GM18909 (cell line): ENCODE measurements around the gene TTC39B.

Source experiments
- ATAC-seq: cut with Tn5 transposase; IDR thresholded peaks from one replicate; pipeline ENCODE4 v1.9.1; 2021; ENCODE audit warnings: mild to moderate bottlenecking; ENCODE audit not compliant: unreplicated experiment, poor library complexity

TTC39B gene

GRCh38 chr9:15189481-15189880 is 117.5 kb downstream of the TTC39B start:
- no peak for ATAC-seq

GRCh38 chr9:15187589-15187988 is 119.4 kb downstream of the TTC39B start:
- ATAC-seq, result no peak

- no peak for ATAC-seq
Measured at GRCh38 chr9:15182730-15183129, 124.3 kb downstream of the TTC39B start.

- no peak for ATAC-seq
Measured at GRCh38 chr9:15182101-15182551, 124.9 kb downstream of the TTC39B start.

GRCh38 chr9:15180124-15180523 is 126.9 kb downstream of the TTC39B start:
- ATAC-seq, result no peak

- no peak for ATAC-seq
Measured at GRCh38 chr9:15178631-15179030, 128.4 kb downstream of the TTC39B start.

- no peak for ATAC-seq
Measured at GRCh38 chr9:15176836-15177235, 130.2 kb downstream of the TTC39B start.

- ATAC-seq, result no peak
Measured at GRCh38 chr9:15163931-15164330, 143.1 kb downstream of the TTC39B start.

GRCh38 chr9:15161753-15162152 is 145.3 kb downstream of the TTC39B start:
- no peak for ATAC-seq

- ATAC-seq, result no peak
Measured at GRCh38 chr9:15160673-15161072, 146.3 kb downstream of the TTC39B start.

GRCh38 chr9:15158064-15158463 is 149.0 kb downstream of the TTC39B start:
- no peak for ATAC-seq

- no peak for ATAC-seq
Measured at GRCh38 chr9:15157381-15157780, 149.6 kb downstream of the TTC39B start.

- no peak for ATAC-seq
Measured at GRCh38 chr9:15156241-15156640, 150.8 kb downstream of the TTC39B start.

GRCh38 chr9:15155826-15156225 is 151.2 kb downstream of the TTC39B start:
- no peak for ATAC-seq

- no peak for ATAC-seq
Measured at GRCh38 chr9:15155323-15155722, 151.7 kb downstream of the TTC39B start.

- no peak for ATAC-seq
Measured at GRCh38 chr9:15154677-15155076, 152.3 kb downstream of the TTC39B start.

GRCh38 chr9:15153961-15154360 is 153.1 kb downstream of the TTC39B start:
- no peak for ATAC-seq

- no peak for ATAC-seq
Measured at GRCh38 chr9:15150939-15151338, 156.1 kb downstream of the TTC39B start.

- ATAC-seq, result no peak
Measured at GRCh38 chr9:15149450-15149849, 157.6 kb downstream of the TTC39B start.

- ATAC-seq, result no peak
Measured at GRCh38 chr9:15146268-15146700, 160.7 kb downstream of the TTC39B start.

GRCh38 chr9:15144622-15145061 is 162.4 kb downstream of the TTC39B start:
- ATAC-seq, result no peak

GRCh38 chr9:15142878-15143534 is 164.0 kb downstream of the TTC39B start:
- peak; percentile 97 for ATAC-seq
